Measurements from ENCODE around the gene NCF2.

Gene NCF2

DNA sequence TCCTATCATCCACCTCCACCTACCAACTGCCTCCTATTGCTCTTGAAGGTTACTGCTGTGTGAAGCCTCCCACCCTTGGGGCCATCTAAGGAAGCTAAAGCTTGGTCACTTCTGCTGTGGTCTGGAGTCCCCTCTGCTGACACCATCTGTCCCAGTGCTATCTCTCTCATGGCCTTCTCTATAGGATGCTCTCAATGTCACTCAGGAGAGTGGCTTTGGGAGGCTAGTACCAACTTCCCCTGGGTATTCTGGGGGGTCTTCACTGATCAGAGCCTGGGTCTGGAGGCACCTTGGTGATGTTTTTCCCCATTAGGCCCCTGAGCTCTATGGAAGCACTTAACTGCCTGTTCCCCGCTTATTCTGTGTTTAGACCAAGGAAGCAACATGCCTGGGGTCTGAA is 12.3 kb upstream of the NCF2 start:
- Histone ChIP-seq H3K27me3 (no peaks in the 10 kb centered on the region), H3K27ac (no peak overlapping the region), H3K4me1 (peaks cover 0 to 17% (median 6%) of the 10 kb centered on the region in 4 donors), H3K9me3 (no peaks in the 10 kb centered on the region), H3K36me3 (no peaks in the 10 kb centered on the region), H3K4me3 (no peak overlapping the region)
- TF ChIP-seq, protein P1, sequence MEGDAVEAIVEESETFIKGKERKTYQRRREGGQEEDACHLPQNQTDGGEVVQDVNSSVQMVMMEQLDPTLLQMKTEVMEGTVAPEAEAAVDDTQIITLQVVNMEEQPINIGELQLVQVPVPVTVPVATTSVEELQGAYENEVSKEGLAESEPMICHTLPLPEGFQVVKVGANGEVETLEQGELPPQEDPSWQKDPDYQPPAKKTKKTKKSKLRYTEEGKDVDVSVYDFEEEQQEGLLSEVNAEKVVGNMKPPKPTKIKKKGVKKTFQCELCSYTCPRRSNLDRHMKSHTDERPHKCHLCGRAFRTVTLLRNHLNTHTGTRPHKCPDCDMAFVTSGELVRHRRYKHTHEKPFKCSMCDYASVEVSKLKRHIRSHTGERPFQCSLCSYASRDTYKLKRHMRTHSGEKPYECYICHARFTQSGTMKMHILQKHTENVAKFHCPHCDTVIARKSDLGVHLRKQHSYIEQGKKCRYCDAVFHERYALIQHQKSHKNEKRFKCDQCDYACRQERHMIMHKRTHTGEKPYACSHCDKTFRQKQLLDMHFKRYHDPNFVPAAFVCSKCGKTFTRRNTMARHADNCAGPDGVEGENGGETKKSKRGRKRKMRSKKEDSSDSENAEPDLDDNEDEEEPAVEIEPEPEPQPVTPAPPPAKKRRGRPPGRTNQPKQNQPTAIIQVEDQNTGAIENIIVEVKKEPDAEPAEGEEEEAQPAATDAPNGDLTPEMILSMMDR (IDR thresholded peaks at IDR 0.05) = no peak
- DNase-seq = no peak
- intact Hi-C loops (cut with DNase I; ENCODE audit: low total_unique reads) = no loop called here

DNA sequence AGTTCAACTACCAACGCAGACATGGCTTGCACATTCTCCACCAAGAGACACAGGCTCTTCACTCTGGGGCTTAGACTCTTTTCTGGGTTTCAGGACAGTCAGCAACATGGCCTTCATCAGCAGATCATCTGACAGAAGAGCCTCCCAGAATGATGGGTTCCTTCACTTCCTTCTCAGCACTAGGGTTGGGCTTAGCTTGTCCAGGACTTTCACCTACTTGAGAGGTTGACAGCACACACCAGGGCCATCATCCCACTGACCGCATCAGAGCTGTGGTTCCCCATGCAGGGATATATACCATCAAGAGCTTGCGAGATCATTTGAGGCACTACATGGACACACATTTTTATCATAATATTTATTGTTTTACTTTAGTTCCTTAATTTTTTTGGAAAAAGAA is 10.4 kb upstream of the NCF2 start:
- Histone ChIP-seq H3K27ac (peak overlapping the region in 1 of 2 donors; percentile 32), H3K4me1 (peaks cover 0 to 13% (median 3%) of the 10 kb centered on the region in 4 donors), H3K9me3 (no peaks in the 10 kb centered on the region), H3K27me3 (no peaks in the 10 kb centered on the region), H3K36me3 (no peaks in the 10 kb centered on the region), H3K4me3 (no peak overlapping the region)
- intact Hi-C loops (cut with DNase I; ENCODE audit: low total_unique reads) = no loop called here
- no peak for DNase-seq
- TF ChIP-seq, protein P1 (IDR thresholded peaks at IDR 0.05) = no peak

DNA sequence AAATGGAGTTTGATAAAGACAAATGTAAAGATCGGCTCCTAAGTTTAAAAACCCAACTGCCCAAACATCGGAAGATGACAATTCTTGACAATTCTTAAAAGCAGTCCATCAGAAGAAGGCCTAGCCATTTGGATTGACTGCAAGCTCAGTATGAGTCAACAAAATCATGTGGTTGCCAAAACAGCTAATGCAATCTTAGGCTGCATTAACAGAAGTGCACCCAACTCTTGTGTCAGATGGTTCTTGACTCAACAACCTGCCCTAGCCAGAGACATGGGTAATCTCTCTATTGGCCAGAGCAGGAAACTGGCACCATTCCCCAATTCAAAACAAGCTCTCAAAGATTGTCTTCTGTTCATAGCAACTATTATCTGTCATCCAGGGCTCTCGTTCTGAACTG is 9.9 kb upstream of the NCF2 start:
- H3K4me1 ChIP-seq = peaks cover 0 to 11% (median 3%) of the 10 kb centered on the region in 4 donors
- TF ChIP-seq, protein P1 (IDR thresholded peaks at IDR 0.05) = no peak
- peak overlapping the region in 1 of 2 donors; percentile 32 for H3K27ac ChIP-seq
- no peak overlapping the region for H3K4me3 ChIP-seq
- no peaks in the 10 kb centered on the region for H3K36me3 ChIP-seq
- DNase-seq = peak in 1 of 2 donors; percentile 83
- H3K27me3 ChIP-seq = no peaks in the 10 kb centered on the region
- no peaks in the 10 kb centered on the region for H3K9me3 ChIP-seq
- intact Hi-C loops (cut with DNase I; ENCODE audit: low total_unique reads) = no loop called here

DNA sequence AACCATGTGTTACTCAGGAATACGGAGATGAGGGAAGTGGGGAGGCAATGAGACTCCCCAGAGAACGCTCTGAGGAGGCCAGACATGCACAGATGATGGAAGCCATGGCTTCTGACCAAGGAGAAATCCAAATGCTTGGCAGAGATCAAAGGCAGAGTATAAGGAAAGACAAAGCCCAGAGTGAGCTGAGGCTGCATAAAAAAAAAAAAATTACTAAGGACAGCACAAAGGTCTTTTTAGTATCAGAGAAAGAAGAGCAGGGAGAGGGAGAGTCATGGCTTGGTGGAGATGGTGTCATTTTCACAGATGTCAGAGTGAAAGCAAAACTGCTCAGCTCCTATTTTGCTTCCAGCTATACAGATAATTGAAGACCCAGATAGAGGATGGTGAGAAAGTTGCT is 8.1 kb upstream of the NCF2 start:
- TF ChIP-seq, protein P1 (IDR thresholded peaks at IDR 0.05) = no peak
- DNase-seq = no peak
- Histone ChIP-seq H3K4me3 (no peak overlapping the region), H3K4me1 (peaks cover 0 to 11% (median 3%) of the 10 kb centered on the region in 4 donors), H3K36me3 (no peaks in the 10 kb centered on the region), H3K9me3 (no peaks in the 10 kb centered on the region), H3K27ac (peak overlapping the region; percentile 7 to 29), H3K27me3 (no peaks in the 10 kb centered on the region)
- intact Hi-C loops (cut with DNase I; ENCODE audit: low total_unique reads) = no loop called here

DNA sequence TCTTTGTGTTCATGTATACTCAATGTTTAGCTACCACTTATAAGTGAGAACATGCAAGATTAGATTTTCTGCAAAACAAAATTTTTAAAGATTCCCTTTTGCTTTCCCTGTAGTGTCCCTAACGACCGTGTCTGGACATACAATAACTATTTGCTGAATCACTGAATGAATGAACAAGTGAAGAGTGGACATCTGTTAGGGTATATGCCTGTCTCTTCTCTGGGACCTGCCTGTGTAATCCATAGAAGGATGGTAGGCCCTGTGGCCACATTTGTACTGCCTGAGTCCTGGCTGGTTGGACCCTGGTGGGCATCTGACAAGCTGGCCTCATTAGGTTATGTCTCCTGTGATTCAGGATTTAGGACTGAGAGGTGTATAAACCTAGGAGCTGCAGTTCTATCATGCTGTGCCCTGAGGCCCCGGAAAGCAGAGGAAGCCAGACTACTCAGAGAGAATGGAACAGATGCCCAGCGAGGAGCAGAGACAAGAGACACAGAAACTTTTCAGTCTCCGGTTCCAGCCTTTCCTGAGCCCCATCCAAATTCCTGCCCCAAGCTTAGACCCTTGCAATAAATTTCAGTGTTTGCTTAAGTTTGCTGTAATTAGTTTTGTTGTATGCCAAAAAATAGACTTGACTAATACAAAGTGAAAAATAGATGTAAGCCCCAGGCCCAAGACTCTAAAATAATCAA is 7.5 kb upstream of the NCF2 start:
- intact Hi-C loops (cut with DNase I; ENCODE audit: low total_unique reads) = no loop called here
- Histone ChIP-seq H3K4me3 (no peak overlapping the region), H3K9me3 (no peaks in the 10 kb centered on the region), H3K27ac (peak overlapping the region; percentile 7 to 29), H3K4me1 (peaks cover 0 to 11% (median 3%) of the 10 kb centered on the region in 4 donors), H3K36me3 (no peaks in the 10 kb centered on the region), H3K27me3 (no peaks in the 10 kb centered on the region)
- no peak for DNase-seq
- TF ChIP-seq, protein P1 (IDR thresholded peaks at IDR 0.05) = no peak

All from tibial artery (tissue), 4 donors.